ENCODE measurements around the gene EEF1E1. TPM values are rescaled to one million over a fixed set of nuclear protein-coding genes. Genes with fewer than 3 reads are reported as not detected.

Gene EEF1E1
- total RNA-seq, 1 donor from 2014 or later, result 15.5 TPM

GRCh38 chr6:8030920-8031319, 71.4 kb downstream of the EEF1E1 start:
- peaks cover 0 to 4% of the 10 kb centered on the region in 2 donors for H3K9me3 ChIP-seq
- H3K27ac ChIP-seq, result no peak overlapping the region
- H3K36me3 ChIP-seq, result no peaks in the 10 kb centered on the region
- no peaks in the 10 kb centered on the region for H3K27me3 ChIP-seq
- no peaks in the 10 kb centered on the region for H3K4me1 ChIP-seq
- no peak for DNase-seq (ENCODE audit: low spot score in 2 of 2)
- H3K4me3 ChIP-seq, result no peak overlapping the region
- intact Hi-C loops (cut with DNase I), result no loop called here
- no peak for TF ChIP-seq CTCF (IDR thresholded peaks at IDR 0.05)

Other genes with a start within 250 kb of the EEF1E1 start
- 192 TPM for gene TXNDC5, start 191.8 kb downstream of the EEF1E1 start, total RNA-seq
- 13.3 TPM for gene BLOC1S5, start 38.2 kb downstream of the EEF1E1 start, total RNA-seq

All from ascending aorta (tissue), 2 donors.